Activated T-helper 1 cell treated with Interleukin-2 at 50 U/mL for 16 hours (primary cell): Measurements from ENCODE around the gene LRCH4.
"Not testable (repeated sequence)": the region's sequence is repeated elsewhere in the genome, so short reads cannot be mapped to it uniquely, and the experiment has no call there.

Experiments
- DNase-seq: peaks from one replicate; pipeline ENCODE4 v3.0.0-alpha.2; 2020; ENCODE audit warnings: low read depth

The LRCH4 gene

GRCh38 chr7:100567751-100568175 lies 18.2 kb downstream of the LRCH4 start:
- DNase-seq: no peak

- no peak for DNase-seq
Measured at GRCh38 chr7:100567031-100567730, 18.7 kb downstream of the LRCH4 start.

GRCh38 chr7:100566018-100566531 lies 19.9 kb downstream of the LRCH4 start:
- DNase-seq: no peak

- no peak for DNase-seq
Measured at GRCh38 chr7:100565133-100565571, 20.8 kb downstream of the LRCH4 start.

- not testable (repeated sequence) for DNase-seq
Measured at GRCh38 chr7:100564405-100564804, 21.5 kb downstream of the LRCH4 start.

- DNase-seq: peak; percentile 69
Measured at GRCh38 chr7:100563809-100564400, 22.0 kb downstream of the LRCH4 start.

- no peak for DNase-seq
Measured at GRCh38 chr7:100563100-100563564, 22.8 kb downstream of the LRCH4 start.

GRCh38 chr7:100562195-100563099 lies 23.5 kb downstream of the LRCH4 start:
- DNase-seq: no peak

GRCh38 chr7:100561491-100562194 lies 24.3 kb downstream of the LRCH4 start:
- DNase-seq: no peak

GRCh38 chr7:100559127-100559526 lies 26.8 kb downstream of the LRCH4 start:
- no peak for DNase-seq

- no peak for DNase-seq
Measured at GRCh38 chr7:100556541-100556940, 29.4 kb downstream of the LRCH4 start.

GRCh38 chr7:100555701-100556100 lies 30.2 kb downstream of the LRCH4 start:
- no peak for DNase-seq

GRCh38 chr7:100553032-100553431 lies 32.9 kb downstream of the LRCH4 start:
- DNase-seq: no peak

- no peak for DNase-seq
Measured at GRCh38 chr7:100552532-100552931, 33.4 kb downstream of the LRCH4 start.

- DNase-seq: not testable (repeated sequence)
Measured at GRCh38 chr7:100548446-100548845, 37.5 kb downstream of the LRCH4 start.

GRCh38 chr7:100547872-100548271 lies 38.1 kb downstream of the LRCH4 start:
- no peak for DNase-seq

- no peak for DNase-seq
Measured at GRCh38 chr7:100546926-100547800, 38.8 kb downstream of the LRCH4 start.

GRCh38 chr7:100546129-100546925 lies 39.6 kb downstream of the LRCH4 start:
- no peak for DNase-seq

GRCh38 chr7:100545360-100546128 lies 40.4 kb downstream of the LRCH4 start:
- no peak for DNase-seq
